NB4 (cell line): ENCODE measurements around the gene FURIN.

Source experiments
- DNase-seq: peaks from one replicate; pipeline ENCODE4 v3.0.0; 2010; ENCODE audit warnings: low read depth
- H3K4me3 ChIP-seq: one replicate; pipeline ENCODE4 v1.5.1; 2011; ENCODE audit warnings: mild to moderate bottlenecking, low read depth, low read length, moderate library complexity
- MYC ChIP-seq: IDR thresholded peaks from 2 replicates; pipeline ENCODE4 v1.6.1; 2011; ENCODE audit warnings: low read depth, low read length
- POLR2A ChIP-seq: IDR thresholded peaks from 2 replicates; pipeline ENCODE4 v1.6.1; 2011; ENCODE audit warnings: mild to moderate bottlenecking; ENCODE audit not compliant: insufficient read length; ENCODE audit errors: extremely low read depth
- TF ChIP-seq, protein P1 (sequence below): IDR thresholded peaks from 2 replicates; pipeline ENCODE4 v1.6.1; 2011; ENCODE audit warnings: low read depth, low read length
- TF ChIP-seq, protein P2 (sequence below): IDR thresholded peaks from one replicate; pipeline ENCODE4 v1.5.1; 2012; ENCODE audit warnings: low read depth, low read length

FURIN gene

DNA sequence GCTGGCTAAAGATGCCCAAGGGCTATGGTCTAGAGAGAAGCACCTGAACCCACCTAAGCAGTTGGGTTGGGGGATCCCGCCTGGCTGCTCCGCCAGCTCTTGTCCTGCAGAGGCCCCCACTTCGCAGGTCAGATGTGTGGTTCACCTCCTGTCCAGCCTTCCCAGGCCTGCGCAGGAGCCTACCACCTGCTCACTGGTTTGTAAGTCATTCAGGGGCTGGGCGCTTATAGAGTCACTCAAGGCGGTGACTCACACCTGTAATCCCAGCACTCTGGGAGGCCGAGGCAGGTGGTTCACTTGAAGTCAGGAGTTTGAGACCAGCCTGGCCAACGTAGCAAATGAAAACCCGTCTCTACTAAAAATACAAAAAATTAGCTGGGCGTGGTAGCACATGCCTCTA is 3.9 kb upstream of the FURIN start:
- TF ChIP-seq, protein P1, sequence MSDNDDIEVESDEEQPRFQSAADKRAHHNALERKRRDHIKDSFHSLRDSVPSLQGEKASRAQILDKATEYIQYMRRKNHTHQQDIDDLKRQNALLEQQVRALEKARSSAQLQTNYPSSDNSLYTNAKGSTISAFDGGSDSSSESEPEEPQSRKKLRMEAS = no peak
- TF ChIP-seq MYC (no peak), POLR2A (no peak)
- TF ChIP-seq, protein P2, sequence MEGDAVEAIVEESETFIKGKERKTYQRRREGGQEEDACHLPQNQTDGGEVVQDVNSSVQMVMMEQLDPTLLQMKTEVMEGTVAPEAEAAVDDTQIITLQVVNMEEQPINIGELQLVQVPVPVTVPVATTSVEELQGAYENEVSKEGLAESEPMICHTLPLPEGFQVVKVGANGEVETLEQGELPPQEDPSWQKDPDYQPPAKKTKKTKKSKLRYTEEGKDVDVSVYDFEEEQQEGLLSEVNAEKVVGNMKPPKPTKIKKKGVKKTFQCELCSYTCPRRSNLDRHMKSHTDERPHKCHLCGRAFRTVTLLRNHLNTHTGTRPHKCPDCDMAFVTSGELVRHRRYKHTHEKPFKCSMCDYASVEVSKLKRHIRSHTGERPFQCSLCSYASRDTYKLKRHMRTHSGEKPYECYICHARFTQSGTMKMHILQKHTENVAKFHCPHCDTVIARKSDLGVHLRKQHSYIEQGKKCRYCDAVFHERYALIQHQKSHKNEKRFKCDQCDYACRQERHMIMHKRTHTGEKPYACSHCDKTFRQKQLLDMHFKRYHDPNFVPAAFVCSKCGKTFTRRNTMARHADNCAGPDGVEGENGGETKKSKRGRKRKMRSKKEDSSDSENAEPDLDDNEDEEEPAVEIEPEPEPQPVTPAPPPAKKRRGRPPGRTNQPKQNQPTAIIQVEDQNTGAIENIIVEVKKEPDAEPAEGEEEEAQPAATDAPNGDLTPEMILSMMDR = no peak
- no peak overlapping the region for H3K4me3 ChIP-seq
- DNase-seq = peak; percentile 28

DNA sequence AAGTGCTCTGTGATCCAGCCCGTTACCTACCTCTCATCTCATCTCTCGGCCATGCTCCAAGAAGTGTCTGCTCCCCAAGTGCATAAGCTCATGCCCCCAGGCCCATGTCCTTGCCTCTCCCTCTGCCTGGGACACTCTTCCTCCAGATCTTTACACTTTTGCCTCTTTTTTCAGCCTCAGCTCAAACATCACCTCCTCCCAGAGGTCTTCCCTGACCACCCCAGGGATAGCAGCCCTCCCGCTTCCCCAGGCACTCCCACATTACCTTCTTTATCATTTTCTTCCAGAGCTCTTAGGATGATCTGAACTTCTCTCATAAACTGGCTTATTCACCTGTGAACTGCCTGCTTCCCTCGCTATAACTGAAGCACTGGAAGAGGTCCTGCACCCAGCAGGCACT is 2.7 kb upstream of the FURIN start:
- H3K4me3 ChIP-seq = no peak overlapping the region
- TF ChIP-seq, protein P1 = no peak
- TF ChIP-seq MYC (no peak), POLR2A (no peak)
- TF ChIP-seq, protein P2 = no peak
- no peak for DNase-seq

DNA sequence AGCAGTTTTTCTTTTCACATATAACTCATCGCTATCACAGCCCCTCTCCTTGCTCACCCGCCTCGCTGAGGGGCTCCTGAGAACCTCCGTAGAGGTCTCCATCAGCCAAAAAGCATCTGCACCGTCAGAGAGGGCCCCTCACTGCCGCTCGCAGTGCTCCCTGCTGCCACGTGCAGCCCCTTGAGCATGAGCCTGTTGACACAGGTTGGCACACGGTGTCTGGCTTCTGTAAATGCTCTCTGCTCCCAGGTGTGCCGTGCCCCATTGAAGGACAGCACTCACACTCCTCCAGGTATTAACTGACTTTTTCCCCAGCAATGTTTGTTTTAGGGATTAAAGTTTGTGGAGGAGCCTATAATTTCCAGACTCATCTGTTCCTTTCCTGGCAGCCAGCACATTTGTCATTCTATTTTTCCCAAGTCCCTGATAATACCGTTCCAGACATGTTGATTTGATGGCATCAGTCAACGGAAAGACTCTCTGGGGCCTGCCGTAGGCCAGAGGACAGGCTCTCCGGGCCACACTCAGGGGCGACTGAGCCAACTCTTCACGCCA is 2.1 kb upstream of the FURIN start:
- no peak for TF ChIP-seq MYC
- TF ChIP-seq, protein P2 = no peak
- TF ChIP-seq, protein P1 = no peak
- no peak for TF ChIP-seq POLR2A
- no peak for DNase-seq
- H3K4me3 ChIP-seq = no peak overlapping the region

DNA sequence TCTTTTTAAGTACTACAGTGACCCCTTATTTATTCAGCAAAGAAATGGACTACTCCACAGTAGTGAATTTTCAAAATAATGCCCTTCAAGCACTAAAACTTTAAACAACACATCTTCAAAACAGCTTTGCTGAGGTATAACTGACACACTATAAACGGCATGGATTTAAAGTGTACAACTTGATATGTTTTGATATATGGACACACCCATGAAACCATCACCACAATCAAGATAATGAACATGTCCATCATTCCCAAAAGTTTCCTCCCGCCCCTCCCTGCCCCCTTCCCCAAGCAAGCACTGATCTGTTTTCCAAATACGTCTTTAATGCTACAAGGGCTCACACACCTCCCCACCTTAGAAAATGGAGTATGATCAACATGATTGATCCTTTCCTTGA is 1.6 kb upstream of the FURIN start:
- no peak for DNase-seq
- H3K4me3 ChIP-seq = no peak overlapping the region
- no peak for TF ChIP-seq MYC
- TF ChIP-seq, protein P1 = no peak
- TF ChIP-seq, protein P2 = no peak
- TF ChIP-seq POLR2A = no peak

DNA sequence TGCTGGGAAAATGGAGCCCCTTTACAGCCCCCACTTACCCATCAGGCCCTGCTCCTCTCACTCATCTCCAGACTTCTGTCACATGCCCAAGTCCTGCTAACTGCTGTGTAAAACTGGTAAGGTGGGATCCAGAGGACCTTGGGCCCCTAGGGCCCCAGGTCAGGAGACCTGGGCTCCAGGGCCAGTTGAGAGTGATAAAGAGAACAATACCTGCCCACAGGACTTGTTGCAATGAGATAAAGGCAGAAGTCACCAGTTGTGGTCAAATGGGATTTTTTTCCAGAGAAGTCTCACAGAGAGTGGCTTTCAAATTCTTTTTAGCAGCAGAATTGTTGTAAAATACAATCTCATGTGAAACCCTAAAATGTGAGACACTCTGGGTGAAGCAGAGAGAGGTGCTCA is 753 bp downstream of the FURIN start:
- TF ChIP-seq, protein P1 = no peak
- TF ChIP-seq MYC (no peak), POLR2A (no peak)
- TF ChIP-seq, protein P2 = no peak
- H3K4me3 ChIP-seq = no peak overlapping the region
- DNase-seq = no peak
